ENCODE measurements around the gene CRISP1.
A peak's percentile ranks its signal among the peaks of the same experiment; 100 is the strongest.
"Not testable (repeated sequence)": the region's sequence is repeated elsewhere in the genome, so short reads cannot be mapped to it uniquely, and the experiment has no call there.

CRISP1 gene, protein sequence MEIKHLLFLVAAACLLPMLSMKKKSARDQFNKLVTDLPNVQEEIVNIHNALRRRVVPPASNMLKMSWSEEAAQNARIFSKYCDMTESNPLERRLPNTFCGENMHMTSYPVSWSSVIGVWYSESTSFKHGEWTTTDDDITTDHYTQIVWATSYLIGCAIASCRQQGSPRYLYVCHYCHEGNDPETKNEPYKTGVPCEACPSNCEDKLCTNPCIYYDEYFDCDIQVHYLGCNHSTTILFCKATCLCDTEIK

DNA sequence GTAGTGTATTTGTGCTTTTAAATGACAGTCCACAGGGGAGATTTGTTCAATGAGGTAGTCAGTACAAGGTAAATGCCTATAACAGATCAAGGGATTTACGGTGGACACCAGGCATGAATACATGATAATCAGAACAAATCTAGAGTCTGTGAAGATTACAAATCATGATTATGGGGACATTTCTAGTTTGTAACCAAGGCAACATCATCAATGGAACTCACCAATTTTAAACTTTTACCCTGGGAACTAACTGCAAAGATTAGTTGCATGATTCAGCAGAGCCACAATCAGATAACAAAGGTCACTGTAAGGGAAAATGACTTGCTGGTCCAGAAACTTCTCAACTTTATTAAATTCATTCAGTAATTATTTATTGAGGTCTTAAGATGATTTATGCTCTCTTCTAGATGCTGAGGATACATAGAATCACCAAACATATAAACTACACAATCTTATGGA, at the start of gene CRISP1:
TSS of gene CRISP1 (minus strand) at position 51 of the 459 bp plus-strand sequence. CDS start 9,135 bp downstream, outside the sequence.
- DNase-seq, result no peak

DNA sequence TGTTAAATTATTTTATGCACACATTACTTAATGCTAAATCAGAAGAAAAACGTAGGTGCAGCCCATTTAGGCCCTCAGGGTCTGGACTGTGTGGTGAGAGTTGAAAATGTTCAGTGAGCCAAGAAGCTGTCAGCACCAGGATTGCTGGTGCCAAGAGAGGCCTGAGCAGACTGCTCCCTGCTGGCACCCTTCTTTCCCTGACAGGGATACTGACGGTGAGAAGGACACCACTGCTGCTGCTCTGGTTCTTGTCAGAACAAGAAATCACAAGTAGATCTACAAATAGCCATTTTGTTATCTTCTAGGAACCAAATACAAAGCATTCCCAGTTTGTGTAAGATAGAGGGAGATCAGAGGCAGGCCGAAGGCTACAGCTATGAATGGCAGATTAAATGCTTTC, 48.7 kb upstream of the CRISP1 start:
- DNase-seq, result peak; percentile 37 to 77

DNA sequence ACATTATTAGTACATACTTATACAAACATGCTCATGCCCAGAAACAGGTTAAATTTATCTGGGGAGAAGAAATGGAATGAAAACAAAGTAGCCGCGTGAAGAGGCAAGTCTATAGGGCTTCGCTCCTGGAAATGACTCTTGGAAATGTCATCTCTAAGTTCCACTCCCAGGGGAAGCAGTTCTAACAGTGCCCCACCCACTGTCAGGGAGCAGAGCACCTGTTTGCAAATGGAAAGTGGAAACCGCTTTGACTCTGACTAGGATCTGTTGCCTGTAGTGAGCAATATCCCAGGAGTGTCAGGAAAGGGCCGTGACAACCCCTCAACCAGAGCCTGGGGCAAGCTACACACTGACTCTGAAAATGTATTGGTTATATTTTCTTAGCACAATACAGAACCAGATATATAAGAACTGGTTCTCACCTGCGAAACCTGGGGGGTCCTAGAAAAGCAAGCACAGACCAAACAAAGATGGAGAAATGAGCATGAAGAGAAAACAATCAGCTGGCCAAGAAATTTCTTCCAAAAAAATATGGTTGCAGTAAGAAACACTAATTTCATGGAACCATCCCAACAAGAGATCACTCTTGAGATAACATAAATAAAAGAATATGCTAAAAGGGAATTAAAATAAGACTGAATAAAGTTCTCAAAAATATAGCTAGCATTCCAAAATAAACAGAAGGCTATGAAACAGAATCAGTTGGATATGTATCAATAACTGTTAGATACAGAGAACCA, 47.5 kb upstream of the CRISP1 start:
- no peak for DNase-seq

DNA sequence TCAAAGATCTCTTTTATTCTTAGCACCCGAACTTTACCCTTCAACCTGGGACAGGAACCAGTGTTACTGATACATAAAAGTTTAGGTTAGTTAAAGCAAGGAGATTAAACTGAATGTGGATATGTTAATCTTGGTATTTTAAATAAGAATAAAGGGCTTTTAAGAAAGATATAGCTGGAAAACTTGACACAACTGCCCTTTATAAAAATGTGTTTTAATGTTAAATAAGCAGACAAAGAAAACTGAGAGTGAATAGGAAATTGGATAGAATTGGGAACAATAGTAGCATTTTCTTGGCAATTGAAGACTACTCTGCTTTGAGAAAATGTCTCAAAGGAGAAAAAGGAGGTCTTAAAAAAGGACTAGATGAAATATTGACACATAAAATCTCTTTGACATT, 45.9 kb upstream of the CRISP1 start:
- DNase-seq, result no peak

DNA sequence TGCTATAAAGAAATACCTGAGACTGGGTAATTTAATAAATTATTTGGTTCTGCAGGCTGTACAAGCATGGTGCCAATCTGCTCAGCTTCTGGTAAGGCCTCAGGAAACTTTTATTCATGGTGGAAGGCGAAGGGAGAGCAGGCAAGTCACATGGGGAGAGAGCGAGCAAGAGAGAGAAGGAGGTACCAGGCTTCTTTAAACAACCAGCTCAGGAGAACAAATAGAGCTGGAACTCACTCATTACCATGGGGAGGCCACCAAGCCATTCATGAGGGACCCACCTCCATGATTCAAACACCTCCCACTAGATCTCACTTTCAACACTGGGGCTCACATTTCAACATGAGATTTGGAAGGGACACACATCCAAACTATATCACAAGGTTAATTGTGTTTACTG, 44.9 kb upstream of the CRISP1 start:
- no peak for DNase-seq

DNA sequence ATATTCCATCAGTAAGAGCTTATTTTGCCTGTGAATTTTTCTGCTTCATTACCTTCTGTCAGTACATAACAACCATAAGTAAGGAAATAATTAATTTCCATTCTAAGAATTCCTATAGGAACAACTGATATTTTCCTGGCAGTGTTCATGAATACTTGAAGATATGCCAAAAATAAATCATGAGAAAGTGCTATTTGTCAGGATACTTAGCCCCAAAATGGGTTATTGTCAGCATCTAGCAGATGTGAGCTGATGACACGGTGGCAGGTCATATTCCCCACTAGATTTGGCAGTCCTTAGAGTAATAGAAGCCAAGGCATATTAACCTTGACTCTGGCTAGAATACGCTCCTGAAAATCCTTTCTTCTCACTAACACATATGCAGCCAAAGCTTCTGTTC, 43.2 kb upstream of the CRISP1 start:
- DNase-seq, result peak; percentile 35 to 57

DNA sequence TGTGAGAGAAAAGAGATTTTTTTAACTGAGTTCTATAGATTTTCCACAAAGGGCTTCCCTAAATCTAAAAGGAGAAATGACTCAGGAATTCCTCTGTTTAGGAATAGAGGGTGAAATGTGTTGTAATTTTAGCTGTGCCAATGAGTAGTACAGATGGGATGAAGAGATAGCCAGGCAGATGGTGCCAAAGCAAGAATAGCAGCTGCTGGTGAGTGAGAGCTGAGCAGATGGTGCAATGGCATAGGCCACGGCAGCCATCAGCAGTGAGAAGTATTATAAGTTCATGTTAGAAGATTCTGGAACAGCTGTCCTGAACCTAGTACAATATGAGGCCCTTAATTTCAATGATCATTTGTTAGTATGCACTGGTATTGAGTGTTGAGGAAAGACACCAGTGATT, 40.2 kb upstream of the CRISP1 start:
- peak; percentile 25 to 51 for DNase-seq

DNA sequence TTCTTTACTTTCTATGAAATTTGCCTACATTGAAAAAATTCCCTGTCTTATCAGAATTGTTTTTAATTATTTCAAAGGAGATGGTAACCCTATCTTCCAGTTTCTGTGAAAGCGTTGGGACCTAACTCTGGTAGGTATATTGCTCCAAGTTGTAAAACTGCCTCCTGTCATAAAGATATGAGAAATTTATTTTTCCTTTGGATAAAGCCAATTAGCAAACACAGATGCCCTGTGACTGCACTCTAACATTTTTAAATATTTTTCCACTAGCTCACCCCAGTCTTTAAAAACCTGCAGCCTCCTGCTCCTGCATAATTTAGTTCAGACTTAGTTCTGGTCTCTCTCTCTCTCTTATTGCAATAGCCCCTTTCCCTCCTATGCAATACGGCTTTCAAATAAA, 39.0 kb upstream of the CRISP1 start:
- DNase-seq, result no peak

DNA sequence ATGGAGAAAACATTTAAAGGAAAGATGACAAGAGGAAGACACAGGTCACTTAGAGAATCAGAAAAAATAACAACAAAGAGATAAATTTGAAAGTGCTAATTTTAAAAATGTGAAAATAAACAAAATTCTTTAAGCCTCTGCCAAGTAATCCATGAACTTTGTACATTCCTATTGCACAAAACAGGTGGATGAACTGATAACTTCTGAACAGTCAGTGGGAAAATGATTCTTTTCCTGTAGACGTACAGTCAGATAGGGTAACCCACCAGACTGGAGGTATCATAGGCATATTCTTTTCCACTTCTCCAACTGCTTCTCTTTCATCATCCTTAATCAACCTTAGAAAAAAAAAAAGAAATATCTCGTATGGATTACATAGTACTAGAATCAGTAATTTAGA, 36.5 kb upstream of the CRISP1 start:
- no peak for DNase-seq

DNA sequence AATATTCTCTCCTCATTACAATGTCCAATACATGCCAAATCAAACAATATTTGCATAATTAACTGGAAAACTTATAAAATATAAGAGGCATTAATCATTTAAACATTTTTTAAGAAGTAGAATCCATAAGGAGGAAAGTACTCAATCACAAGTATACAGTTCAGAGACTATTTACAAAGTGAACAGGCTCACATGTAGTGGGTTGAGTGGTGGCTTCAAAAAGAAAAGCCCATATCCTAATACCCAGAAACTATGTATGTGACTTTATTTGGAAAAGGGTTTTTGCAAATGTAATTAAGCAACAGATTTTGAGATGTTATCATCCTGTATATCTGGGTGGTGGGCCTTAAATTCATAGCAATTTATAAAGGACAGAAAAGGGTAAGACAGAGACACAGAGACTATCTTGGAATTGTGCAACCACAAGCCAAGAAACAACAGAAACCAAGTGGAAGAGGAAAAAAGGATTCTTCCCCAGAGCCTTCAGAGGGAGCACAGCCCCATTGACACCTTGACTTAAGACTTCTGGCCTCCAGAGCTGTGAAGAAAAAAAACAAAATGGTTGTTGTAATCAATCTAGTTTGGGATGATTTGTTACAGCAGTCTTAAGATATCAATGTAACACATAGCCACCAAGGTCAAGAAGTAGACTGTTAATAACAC, 32.7 kb upstream of the CRISP1 start:
- DNase-seq, result no peak

DNA sequence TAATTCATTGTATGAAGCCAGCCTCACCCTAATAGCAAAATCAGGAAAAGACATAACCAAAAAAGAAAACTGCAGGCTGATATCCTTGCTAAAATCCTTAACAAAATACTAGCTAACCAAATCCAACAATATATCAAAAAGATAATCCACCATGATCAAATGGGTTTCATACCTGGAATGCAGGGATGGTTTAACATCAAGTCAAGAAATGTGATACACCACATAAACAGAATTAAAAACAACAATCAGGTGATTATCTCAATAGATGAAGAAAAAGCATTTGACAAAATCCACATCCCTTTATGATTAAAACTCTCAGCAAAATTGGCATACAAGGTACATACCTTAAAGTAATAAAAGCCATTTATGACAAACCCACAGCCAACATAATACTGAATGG, 29.2 kb upstream of the CRISP1 start:
- DNase-seq, result not testable (repeated sequence)

DNA sequence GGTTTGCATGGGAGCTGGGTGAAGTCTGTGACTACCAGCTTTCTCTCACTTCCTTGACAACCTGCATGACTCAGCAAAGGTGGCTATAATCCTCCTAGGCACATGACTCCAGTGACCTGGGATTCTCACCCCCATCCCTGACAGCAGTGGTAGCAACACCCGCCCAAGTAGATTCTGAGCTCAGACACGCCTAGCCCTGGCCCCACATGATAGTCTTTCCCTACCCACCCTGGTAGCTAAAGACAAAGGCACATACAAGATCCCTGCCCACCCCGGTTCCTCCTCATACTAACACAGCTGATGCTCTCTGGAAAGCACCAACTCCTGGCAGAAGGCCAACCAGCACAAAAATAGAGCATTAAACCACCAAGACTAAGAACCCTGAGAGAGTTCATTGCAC, 25.9 kb upstream of the CRISP1 start:
- DNase-seq, result no peak

DNA sequence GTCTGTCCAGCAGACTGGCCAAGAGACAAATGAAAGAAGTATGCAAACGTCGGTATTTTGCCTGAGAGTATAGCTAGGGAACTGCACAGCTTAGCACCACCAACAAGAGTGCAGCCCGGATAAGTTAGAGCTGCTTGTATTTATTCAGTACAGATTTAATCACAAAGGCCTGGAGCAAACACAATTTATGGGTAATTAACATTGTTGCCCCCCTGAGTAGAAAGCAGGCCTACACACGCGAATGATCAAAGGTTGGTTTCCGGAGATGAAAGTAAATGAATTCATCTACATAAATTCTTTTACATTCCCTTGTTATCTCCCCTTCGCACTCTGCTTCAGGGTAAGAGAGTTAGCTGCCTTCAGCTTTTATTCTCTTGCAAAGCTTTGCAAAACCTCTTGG, 24.7 kb upstream of the CRISP1 start:
- DNase-seq, result no peak

DNA sequence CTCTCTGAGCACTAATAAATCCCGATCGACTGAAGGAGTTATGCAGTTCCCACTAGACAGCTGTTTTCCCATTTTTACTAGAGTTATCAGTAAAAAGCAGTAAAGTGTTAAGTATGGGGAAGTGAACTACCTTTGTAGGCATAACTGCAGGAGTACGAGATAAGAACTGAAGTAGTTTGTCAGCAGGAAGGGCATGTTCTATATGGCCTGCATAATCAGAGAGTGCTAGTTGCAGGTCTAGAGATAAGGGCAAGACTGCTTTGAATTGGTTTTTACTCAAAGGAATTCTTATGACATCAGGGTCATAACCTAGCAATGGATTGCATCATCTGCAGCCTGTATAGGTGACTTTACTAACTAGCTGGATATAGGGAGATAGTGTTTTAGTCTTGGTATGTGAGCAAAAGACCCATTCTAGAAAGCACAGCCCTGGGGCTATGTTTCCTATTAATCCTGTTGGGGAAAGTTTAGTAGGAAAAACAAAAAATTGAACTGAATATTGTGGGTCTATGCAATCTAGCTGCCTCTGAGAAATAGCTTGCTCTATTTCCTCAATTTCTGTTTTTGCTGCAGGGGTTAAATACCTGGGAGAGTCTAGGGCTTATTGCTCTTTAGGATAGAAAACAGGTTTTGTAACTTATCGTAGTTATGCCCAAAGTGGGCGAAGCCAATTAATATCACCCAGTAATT, 22.6 kb upstream of the CRISP1 start:
- no peak for DNase-seq

DNA sequence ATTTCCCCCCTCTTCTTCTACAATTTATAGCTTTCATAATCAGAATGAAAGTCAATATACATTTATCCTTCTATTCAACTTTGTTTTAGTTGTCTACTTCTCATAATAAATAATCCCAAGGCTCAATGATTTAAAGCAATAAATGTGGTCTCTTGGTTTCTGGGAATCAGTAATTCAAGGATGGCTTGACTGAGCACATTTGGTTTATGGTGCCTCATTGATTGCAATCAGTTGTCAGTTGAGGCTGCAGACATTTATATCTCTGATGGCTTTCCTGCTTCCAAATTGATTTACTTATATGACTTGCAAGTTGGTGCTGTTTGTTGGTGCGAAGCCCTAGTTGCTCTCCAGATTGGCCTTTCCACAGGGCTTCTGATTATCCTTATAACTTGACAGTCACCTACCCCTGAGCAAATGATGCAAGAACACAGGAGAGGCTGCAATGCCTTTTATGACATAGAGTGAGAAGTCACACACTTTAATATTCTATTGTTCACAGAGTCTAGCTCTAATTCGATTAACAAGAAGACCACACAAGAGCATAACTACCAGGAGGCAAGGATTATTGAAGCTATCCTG, 2.7 kb upstream of the CRISP1 start:
- no peak for DNase-seq

DNA sequence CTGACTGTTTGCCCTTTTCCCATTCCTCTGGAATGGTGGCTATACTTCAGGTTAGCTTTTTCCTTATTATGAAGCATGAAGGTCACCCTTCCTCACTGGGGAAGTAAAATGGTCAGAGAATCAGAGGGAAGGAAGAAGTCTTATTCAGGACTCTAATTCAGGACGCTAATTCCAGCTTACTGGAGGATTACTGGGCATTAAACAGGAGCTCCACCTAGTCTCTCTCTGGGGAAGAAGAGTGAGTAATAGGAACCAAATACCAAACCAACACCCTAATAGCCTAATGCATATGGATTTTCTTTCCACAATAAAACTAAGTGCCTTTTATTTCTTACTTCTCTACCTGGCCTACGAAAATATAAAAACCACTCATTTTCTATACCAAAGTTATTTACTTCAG, 10.1 kb downstream of the CRISP1 start:
- DNase-seq, result no peak

DNA sequence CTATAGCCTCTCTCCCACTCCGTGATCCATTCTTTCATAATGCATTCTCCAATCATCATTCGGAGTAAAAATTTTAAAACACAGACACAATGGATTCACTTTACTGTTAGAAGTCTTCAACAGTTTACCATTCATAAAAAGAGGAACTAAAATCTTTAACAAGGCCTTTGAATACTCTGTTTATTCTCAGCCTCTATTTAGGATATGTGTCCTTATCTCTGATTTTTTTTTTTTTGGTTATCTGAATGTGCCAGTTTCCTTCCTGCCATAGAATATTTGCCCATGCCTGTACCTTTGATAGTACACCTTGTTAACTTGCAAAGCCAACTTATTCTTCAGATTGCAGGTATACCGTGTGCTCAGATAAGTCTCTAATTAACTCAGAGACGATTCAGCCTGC, 11.1 kb downstream of the CRISP1 start:
- DNase-seq, result no peak

DNA sequence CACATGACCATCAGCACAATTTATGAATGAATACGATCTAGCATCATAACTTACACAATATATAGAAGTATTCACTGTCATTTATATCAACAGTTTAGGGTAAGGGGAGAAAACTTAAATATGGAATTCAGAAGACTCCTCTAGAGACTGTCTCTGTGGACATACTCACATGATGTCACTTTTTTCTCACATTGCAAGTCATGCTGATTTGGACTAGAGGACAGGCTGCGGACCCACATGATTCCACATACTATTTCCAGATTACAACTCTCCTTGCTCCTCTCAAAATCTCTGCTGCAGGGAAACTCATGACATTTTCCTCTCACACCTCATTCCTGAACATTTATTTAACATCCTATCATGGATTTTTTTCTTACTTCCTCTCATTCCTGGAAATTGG, 13.4 kb downstream of the CRISP1 start:
- DNase-seq, result no peak

DNA sequence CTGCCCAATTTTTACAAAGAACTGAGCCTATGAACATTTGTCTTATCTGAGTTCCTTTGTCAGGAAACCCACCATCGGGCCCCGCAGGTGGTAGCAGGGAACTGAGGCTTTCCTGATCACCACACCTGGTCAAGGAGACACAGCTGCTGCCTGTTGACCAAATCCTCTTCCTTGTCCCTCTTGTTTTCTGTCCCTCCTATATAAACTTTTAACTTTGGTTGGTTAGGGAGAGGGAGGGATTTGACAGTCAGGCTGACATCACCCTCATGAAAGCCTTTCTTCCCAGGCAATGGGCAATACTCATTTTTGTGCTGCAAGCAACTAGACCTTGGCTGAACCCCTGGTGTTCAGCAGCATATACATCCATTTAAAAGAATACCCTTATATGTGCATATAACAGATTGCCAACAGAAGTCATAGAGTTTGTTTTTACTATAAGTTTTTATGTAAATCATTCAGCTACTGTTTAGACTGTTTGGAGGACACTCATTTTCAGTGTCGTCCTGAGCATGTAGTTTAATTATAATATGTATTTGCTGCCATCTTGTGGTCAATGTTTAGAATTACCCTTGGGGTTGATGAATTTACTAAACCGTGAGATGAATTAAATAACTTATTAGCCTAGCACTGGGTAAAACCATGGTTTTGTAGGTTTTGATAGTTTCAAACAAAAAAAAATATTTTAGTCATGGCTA, 17.0 kb downstream of the CRISP1 start:
- DNase-seq, result peak; percentile 6 to 78

DNA sequence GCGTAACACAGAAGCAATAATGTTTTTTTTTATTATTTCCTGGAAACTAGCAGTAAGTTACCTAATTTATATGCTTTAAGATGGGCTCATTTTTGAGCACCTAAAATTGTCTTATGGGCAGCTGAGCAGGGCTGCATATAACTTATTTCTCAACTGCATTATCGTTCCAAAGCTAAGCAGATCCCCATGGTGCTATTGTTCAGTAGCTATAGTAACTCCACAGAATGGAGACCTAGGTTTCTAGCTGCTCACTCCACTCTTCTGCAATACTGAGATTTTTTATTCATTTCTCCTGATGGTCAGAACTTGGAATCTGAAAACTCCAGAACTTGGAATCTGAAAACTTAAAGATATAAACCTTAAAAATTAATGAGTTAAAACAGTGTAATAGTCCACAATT, 18.7 kb downstream of the CRISP1 start:
- DNase-seq, result no peak

DNA sequence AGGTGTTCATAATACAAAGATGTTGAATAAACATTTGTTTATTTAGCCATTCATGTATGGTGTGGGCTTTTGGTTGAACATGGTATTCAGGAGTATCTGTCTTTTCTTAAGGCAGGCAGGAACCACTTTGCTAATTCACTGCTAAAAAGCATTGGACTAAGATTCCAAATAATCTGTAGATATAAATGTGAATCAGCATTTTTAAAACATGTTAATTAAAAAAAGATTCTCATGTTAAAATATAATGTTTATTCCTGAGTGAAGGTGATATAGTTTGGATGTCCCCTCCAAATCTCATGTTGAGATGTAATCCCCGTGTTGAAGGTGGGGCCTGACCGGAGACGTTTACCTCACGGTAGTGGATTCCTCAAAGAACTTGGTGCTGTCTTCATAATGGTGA, 19.3 kb downstream of the CRISP1 start:
- DNase-seq, result no peak

DNA sequence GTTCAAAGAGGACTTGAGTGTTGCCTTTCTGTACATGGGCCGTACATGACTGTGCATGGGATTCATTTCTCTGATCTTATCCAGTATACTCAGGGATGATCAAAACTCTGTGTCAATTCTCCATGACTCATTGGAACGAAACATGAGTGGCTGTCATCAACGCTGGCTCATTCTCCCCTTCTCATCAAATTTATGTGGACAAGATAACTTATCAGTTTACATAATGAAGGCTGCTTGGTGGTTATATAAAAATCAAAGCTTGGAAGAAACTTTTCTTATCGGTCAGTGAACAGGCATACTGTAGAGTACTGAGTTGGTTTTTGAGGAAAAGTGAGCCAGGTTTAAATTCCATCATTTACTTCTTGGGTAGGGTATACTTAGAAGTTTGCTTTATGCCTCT, 24.9 kb downstream of the CRISP1 start:
- no peak for DNase-seq

DNA sequence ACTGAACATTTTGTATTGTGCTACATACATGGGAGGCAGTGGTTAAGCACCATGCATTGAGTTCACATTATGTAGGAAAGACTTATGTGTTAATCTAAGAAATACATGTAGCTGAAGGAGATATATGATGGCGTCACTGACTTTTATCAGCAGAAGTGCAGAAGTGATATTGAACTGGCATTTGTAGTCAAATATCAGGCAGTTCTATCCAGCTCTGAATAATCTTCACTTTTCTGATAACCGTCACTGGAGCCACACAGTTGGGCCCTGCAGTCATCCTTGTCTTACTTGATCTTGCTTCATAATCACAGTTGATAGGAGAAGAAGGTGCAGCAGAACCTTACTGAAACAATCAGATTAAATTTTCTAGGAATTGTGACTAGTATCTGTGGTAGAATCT, 26.4 kb downstream of the CRISP1 start:
- DNase-seq, result no peak

Data from NCI-H446 (cell line).